Psoas muscle (tissue), 8 donors: ENCODE measurements around the gene IL17C. TPM values are rescaled to one million over a fixed set of nuclear protein-coding genes. Genes with fewer than 3 reads are reported as not detected.

Experiments
- ATAC-seq, 4 donors: fragments of 200-7000 bp; cut with Tn5 transposase; one replicate each; pipeline ENCODE4 v1.9.1; 2020; ENCODE audit warnings: moderate library complexity in 3 of 4, mild to moderate bottlenecking in 2 of 4
- DNase-seq, 2 donors: peaks; one replicate each; pipeline ENCODE4 v3.0.0-alpha.2; 2020
- H3K27ac ChIP-seq: fragments of 200-600 bp; one replicate; pipeline ENCODE4 v1.8.0; 2022
- H3K27me3 ChIP-seq, 3 donors: fragments of 200-600 bp in 1 of 3; one replicate each; pipeline versions ENCODE4 v1.6.1 to v1.8.0; 2013 to 2022; ENCODE audit warnings: low read length in 2 of 3, mild to moderate bottlenecking in 2 of 3, moderate library complexity in 1 of 3; ENCODE audit not compliant: insufficient read depth in 3 of 3
- H3K36me3 ChIP-seq, 2 donors: fragments of 200-600 bp in 1 of 2; one replicate each; pipeline versions ENCODE4 v1.6.1 to v1.8.0; 2013 to 2022; ENCODE audit warnings: low read depth in 1 of 2, mild to moderate bottlenecking in 1 of 2, moderate library complexity in 1 of 2; ENCODE audit not compliant: insufficient read depth in 1 of 2
- H3K4me1 ChIP-seq: fragments of 200-600 bp; one replicate; pipeline ENCODE4 v1.8.0; 2022
- H3K4me3 ChIP-seq: fragments of 200-600 bp; one replicate; pipeline ENCODE4 v1.8.0; 2022; ENCODE audit warnings: mild to moderate bottlenecking
- H3K9me3 ChIP-seq: fragments of 200-600 bp; one replicate; pipeline ENCODE4 v1.8.0; 2022
- WGBS, 3 donors: extraction: QIAGEN DNeasy Blood & Tissue Kit; methylation state at CpG; one replicate each; pipeline versions ENCODE4 v1.1.6 to v1.1.7; 2013; 5-methylcytosine and 5-hydroxymethylcytosine counted together
- intact Hi-C, 2 donors: fragments of 100-400 bp; cut with DNase I; formaldehyde crosslinking; loops; one replicate each; pipeline versions ENCODE4 v1.11.0 to v1.14.2; 2022
- polyA plus RNA-seq, 3 donors: library from polyadenylated mRNA; stranded (reverse); fragments of 200-250 nt; gene quantifications; one replicate each; pipeline ENCODE4 v1.2.3, GENCODE V29; 2013
- total RNA-seq, 4 donors: library from RNA; stranded (reverse); fragmentation: NEBNext Ultra II Directional in 2 of 4; extraction: Animal tissue kit (Norgen Biotek cat#: 25700) in 2 of 4; gene quantifications; one replicate each; pipeline versions ENCODE4 v1.2.1 to v1.2.4, GENCODE V29; 2021 to 2023
- TF ChIP-seq, protein P1 (sequence below): fragments of 200-600 bp; IDR thresholded peaks from one replicate; pipeline ENCODE4 v1.8.0; 2022; ENCODE audit warnings: antibody characterized with exemption
- donor health status: healthy with polysubstance abuse.
- donor health status: DM: no; HTN: no; CAD: no; lungs with moderate emphysema.
- donor health status: Bipolar disorder and iron deficiency.
- donor health status: healthy.
- donor health status: DM: yes; HTN: yes; CAD: no.
- donor health status: DM: no; HTN: no; CAD: no.
- donor health status: DM: no; HTN: no; CAD: no.
- donor health status: DM: yes; HTN: yes; CAD: no.

The IL17C gene
- total and polyA plus RNA-seq, 7 donors: not detected

DNA sequence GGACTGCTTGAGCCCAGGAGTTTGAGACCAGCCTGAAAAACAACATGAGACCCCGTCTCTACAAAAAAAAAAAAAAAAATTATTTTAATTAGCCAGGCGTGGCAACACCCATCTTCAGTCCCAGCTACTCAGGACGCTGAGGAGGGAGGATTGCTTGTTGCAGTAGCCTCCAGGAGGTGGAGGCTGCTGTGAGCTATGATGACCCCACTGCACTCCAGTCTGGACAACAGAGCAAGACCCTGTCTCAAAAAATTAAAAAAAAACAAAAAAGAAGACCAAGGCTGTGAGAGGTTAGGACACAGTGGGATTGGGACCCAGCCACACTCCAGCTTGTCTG lies 49.3 kb downstream of the IL17C start:
- H3K27ac ChIP-seq: peak overlapping the region; percentile 79
- 69 to 88% (median 84%) methylated on average over 3 of the region's 3 CpGs for WGBS, 3 donors
- H3K36me3 ChIP-seq: no peaks in the 10 kb centered on the region
- intact Hi-C loops: no loop called here
- H3K4me1 ChIP-seq: peaks cover 42% of the 10 kb centered on the region
- H3K4me3 ChIP-seq: no peak overlapping the region
- no peaks in the 10 kb centered on the region for H3K27me3 ChIP-seq
- no peak for DNase-seq
- TF ChIP-seq, protein P1, sequence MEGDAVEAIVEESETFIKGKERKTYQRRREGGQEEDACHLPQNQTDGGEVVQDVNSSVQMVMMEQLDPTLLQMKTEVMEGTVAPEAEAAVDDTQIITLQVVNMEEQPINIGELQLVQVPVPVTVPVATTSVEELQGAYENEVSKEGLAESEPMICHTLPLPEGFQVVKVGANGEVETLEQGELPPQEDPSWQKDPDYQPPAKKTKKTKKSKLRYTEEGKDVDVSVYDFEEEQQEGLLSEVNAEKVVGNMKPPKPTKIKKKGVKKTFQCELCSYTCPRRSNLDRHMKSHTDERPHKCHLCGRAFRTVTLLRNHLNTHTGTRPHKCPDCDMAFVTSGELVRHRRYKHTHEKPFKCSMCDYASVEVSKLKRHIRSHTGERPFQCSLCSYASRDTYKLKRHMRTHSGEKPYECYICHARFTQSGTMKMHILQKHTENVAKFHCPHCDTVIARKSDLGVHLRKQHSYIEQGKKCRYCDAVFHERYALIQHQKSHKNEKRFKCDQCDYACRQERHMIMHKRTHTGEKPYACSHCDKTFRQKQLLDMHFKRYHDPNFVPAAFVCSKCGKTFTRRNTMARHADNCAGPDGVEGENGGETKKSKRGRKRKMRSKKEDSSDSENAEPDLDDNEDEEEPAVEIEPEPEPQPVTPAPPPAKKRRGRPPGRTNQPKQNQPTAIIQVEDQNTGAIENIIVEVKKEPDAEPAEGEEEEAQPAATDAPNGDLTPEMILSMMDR: no peak
- no peaks in the 10 kb centered on the region for H3K9me3 ChIP-seq
- ATAC-seq: no peak

DNA sequence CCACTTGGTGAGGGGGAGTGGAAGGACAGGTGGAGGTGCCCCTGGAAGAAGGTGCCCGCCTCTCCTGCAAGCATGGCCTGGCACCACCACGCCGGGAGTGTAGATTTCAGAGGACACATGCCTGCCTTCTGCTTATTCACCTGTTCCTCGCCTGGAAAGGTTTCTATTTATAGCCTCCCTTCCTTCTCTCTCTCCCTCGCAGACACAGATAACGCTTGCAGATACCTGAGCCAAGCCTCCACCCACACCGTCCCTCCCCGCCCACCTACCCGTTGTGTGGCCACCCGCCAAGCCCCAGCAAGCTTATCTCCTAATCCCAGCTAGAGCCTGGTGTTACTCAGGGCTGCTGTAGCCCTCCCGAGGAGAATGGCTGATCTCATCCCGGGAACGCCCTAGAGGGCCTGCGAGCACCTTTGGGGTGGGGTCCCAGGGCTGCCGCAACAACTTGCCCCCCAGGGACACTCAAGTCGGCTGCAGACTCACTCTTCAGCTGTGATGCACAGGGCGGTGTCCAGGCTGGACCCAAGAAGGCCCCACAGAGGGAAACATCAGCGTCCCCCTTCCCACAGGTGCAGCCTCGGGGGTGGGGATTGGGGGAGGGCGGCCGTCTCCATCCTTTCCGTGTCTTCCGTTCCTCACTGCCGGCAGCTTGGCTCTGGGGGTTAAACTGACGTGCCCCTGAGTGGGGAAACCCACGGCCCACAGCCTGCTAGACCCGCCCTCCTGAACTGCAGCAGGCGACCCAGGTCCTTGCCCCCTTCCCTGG lies 49.8 kb downstream of the IL17C start:
- no peak for DNase-seq
- TF ChIP-seq, protein P1: no peak
- Histone ChIP-seq H3K4me1 (peaks cover 42% of the 10 kb centered on the region), H3K4me3 (no peak overlapping the region), H3K36me3 (no peaks in the 10 kb centered on the region), H3K27me3 (no peaks in the 10 kb centered on the region), H3K27ac (peak overlapping the region; percentile 79), H3K9me3 (no peaks in the 10 kb centered on the region)
- 34 to 40% (median 37%) methylated on average over 27 to 28 of the region's 28 CpGs for WGBS, 3 donors
- intact Hi-C loops: no loop called here
- peak; percentile 46 to 76 (median 56) for ATAC-seq

Other genes with a start within 250 kb of the IL17C start
- 1 to 10 TPM; 2.3 to 2.9 (median 2.6) TPM for gene ZFPM1, start 185.3 kb upstream of the IL17C start, total RNA-seq
- 1 to 10 TPM in 1 of 3 donors, under 1 TPM in 2; 0.43 to 1.4 (median 0.56) TPM for gene ZFPM1, start 185.3 kb upstream of the IL17C start, polyA plus RNA-seq
- 10 to 100 TPM; 24.8 to 30.5 (median 26.9) TPM for gene ZC3H18, start 68.2 kb upstream of the IL17C start, total RNA-seq
- 10 to 100 TPM; 19.9 to 36.0 (median 32.0) TPM for gene ZC3H18, start 68.2 kb upstream of the IL17C start, polyA plus RNA-seq
- 10 to 100 TPM; 17.1 to 20.2 (median 19.2) TPM for gene CYBA, start 12.5 kb downstream of the IL17C start, total RNA-seq
- 10 to 100 TPM in 2 of 3 donors, 1 to 10 TPM in 1; 9.1 to 28.0 (median 24.0) TPM for gene CYBA, start 12.5 kb downstream of the IL17C start, polyA plus RNA-seq
- gene MVD, start 24.5 kb downstream of the IL17C start, total RNA-seq: 10 to 100 TPM; 11.7 to 26.8 (median 16.1) TPM
- 10 to 100 TPM; 13.7 to 19.2 (median 15.9) TPM for gene MVD, start 24.5 kb downstream of the IL17C start, polyA plus RNA-seq
- 1 to 10 TPM; 1.5 to 8.5 (median 4.0) TPM for gene SNAI3, start 47.9 kb downstream of the IL17C start, total RNA-seq
- 1 to 10 TPM; 1.2 to 5.3 (median 3.0) TPM for gene SNAI3, start 47.9 kb downstream of the IL17C start, polyA plus RNA-seq
- gene RNF166, start 67.8 kb downstream of the IL17C start, total RNA-seq: 10 to 100 TPM; 13.4 to 22.9 (median 15.7) TPM
- 10 to 100 TPM; 10.1 to 14.9 (median 12.1) TPM for gene RNF166, start 67.8 kb downstream of the IL17C start, polyA plus RNA-seq
- 10 to 100 TPM; 12.4 to 24.1 (median 19.6) TPM for gene CTU2, start 67.9 kb downstream of the IL17C start, total RNA-seq
- gene CTU2, start 67.9 kb downstream of the IL17C start, polyA plus RNA-seq: 10 to 100 TPM; 20.2 to 24.1 (median 21.9) TPM
- gene PIEZO1, start 146.6 kb downstream of the IL17C start, total RNA-seq: 10 to 100 TPM in 2 of 4 donors, 1 to 10 TPM in 2; 8.8 to 12.6 (median 10.9) TPM
- 10 to 100 TPM in 2 of 3 donors, 1 to 10 TPM in 1; 7.2 to 26.8 (median 10.2) TPM for gene PIEZO1, start 146.6 kb downstream of the IL17C start, polyA plus RNA-seq
- gene CDT1, start 165.2 kb downstream of the IL17C start, total RNA-seq: under 1 TPM in 3 of 4 donors, not detected in 1; 0.17 to 0.59 (median 0.25) TPM
- under 1 TPM; 0.03 to 0.13 (median 0.04) TPM for gene CDT1, start 165.2 kb downstream of the IL17C start, polyA plus RNA-seq
- 10 to 100 TPM; 32.8 to 67.7 (median 55.0) TPM for gene APRT, start 173.4 kb downstream of the IL17C start, total RNA-seq
- 100 to 1,000 TPM in 1 of 3 donors, 10 to 100 TPM in 2; 49.4 to 165 (median 66.9) TPM for gene APRT, start 173.4 kb downstream of the IL17C start, polyA plus RNA-seq
- gene GALNS, start 218.4 kb downstream of the IL17C start, total RNA-seq: 10 to 100 TPM in 2 of 4 donors, 1 to 10 TPM in 2; 4.8 to 10.4 (median 9.7) TPM
- 10 to 100 TPM in 2 of 3 donors, 1 to 10 TPM in 1; 9.0 to 15.4 (median 12.3) TPM for gene GALNS, start 218.4 kb downstream of the IL17C start, polyA plus RNA-seq
- 10 to 100 TPM; 38.6 to 42.6 (median 38.7) TPM for gene TRAPPC2L, start 218.6 kb downstream of the IL17C start, total RNA-seq
- gene TRAPPC2L, start 218.6 kb downstream of the IL17C start, polyA plus RNA-seq: 10 to 100 TPM; 23.9 to 30.7 (median 28.5) TPM
- not detected for gene PABPN1L, start 228.1 kb downstream of the IL17C start, total RNA-seq
- gene PABPN1L, start 228.1 kb downstream of the IL17C start, polyA plus RNA-seq: not detected